ENCODE measurements around the gene FREY1.

Gene FREY1

DNA sequence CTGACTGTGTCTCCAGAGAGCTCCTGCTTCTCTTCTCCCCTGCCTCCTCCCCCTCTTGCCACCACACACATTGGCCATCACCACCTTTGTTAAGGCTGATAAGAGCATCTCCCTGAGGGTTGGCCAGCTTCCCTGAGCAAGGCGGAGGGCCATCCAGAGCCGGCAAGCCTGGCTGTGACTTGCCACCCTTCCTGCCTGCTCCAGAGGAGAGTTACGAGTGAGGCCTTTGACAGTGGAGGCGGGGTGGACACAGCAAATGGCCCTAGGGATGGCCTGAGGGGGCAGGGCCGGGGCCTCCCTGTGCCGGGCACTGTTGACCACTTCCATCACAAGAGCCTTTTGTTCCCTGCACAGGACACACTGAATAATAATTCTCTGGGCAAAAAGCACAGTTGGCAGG lies 5.4 kb downstream of the FREY1 start (continued):
- TF ChIP-seq ZNF513 (tag by site-specific recombination; IDR thresholded peaks at IDR 0.05) (no peak), REST (tag by site-specific recombination; IDR thresholded peaks at IDR 0.05) (no peak)

GRCh38 chr11:45900916-45901617 lies 6.0 kb downstream of the FREY1 start:
- H3K27ac ChIP-seq (ENCODE audit: extremely low read depth, low read depth, low read length) = no peak overlapping the region
- ChIA-PET POLR2A (interaction anchor here (1.6 kb wide), 1 partner anchor 17 kb away, joined by 8 read pairs; the partner anchor contains the start of gene PEX16), CTCF (interaction anchor here (0.6 to 1.2 kb wide), 3 partner anchors 27 to 111 kb away, joined by 3 to 4 read pairs (median 4); no protein-coding TSS in a partner anchor)
- H3K4me1 ChIP-seq (ENCODE audit: control insufficient read depth, insufficient read depth, low read length) = peaks cover 4% of the 10 kb centered on the region; the same call in 1 of the 2 replicates
- H3K9me3 ChIP-seq (ENCODE audit: control insufficient read depth, insufficient read depth, low read depth, low read length) = no peaks in the 10 kb centered on the region
- peak overlapping the region; percentile 63 for H3K4me3 ChIP-seq (ENCODE audit: low read depth, low read length)
- H3K36me3 ChIP-seq (ENCODE audit: control insufficient read depth in 2 of 2, insufficient read depth in 1 of 2, low read length in 2 of 2) = peaks cover 0 to 29% of the 10 kb centered on the region in 2 experiments; a peak in 1 of 3 replicates
- TF ChIP-seq ZNF202 (tag by site-specific recombination; IDR thresholded peaks at IDR 0.05; ENCODE audit: borderline replicate concordance) (no peak), HOXC10 (CRISPR knock-in tag; IDR thresholded peaks at IDR 0.05) (no peak), ZNF114 (tag by site-specific recombination; IDR thresholded peaks at IDR 0.05) (no peak), GFI1B (tag by site-specific recombination; IDR thresholded peaks at IDR 0.05) (no peak), GLIS1 (tag by site-specific recombination; IDR thresholded peaks at IDR 0.05) (peak; percentile 89), TCF7L2 (IDR thresholded peaks at IDR 0.05; ENCODE audit: borderline replicate concordance, low read depth, low read length) (no peak), ZNF548 (tag by site-specific recombination; IDR thresholded peaks at IDR 0.05) (no peak), ZNF629 (tag by site-specific recombination; IDR thresholded peaks at IDR 0.05) (no peak), ZFP3 (tag by site-specific recombination; IDR thresholded peaks at IDR 0.05; ENCODE audit: low read depth) (no peak), ZNF76 (tag by site-specific recombination; IDR thresholded peaks at IDR 0.05; ENCODE audit: borderline replicate concordance, low read depth) (peak; percentile 41; the same call in 1 of the 2 replicates), ZNF658 (tag by site-specific recombination; IDR thresholded peaks at IDR 0.05) (no peak), ZNF223 (tag by site-specific recombination; IDR thresholded peaks at IDR 0.05) (peak; percentile 43; the same call in 1 of the 2 replicates), ZNF398 (tag by site-specific recombination; IDR thresholded peaks at IDR 0.05) (peak; percentile 52), ZBTB48 (tag by site-specific recombination; IDR thresholded peaks at IDR 0.05) (0 out of 2 replicates have a peak, but pooled peaks have one; percentile 31), ZNF211 (tag by site-specific recombination; IDR thresholded peaks at IDR 0.05; ENCODE audit: low read depth) (no peak), ZNF394 (tag by site-specific recombination; IDR thresholded peaks at IDR 0.05; ENCODE audit: borderline replicate concordance) (peak; percentile 30; the same call in 1 of the 2 replicates), ZNF600 (tag by site-specific recombination; IDR thresholded peaks at IDR 0.05) (peak; percentile 38; the same call in 1 of the 2 replicates), ZFHX2 (tag by site-specific recombination; conservative IDR thresholded peaks at IDR 0.05) (no peak), ZNF10 (tag by site-specific recombination; IDR thresholded peaks at IDR 0.05) (no peak), FEZF1 (tag by site-specific recombination; IDR thresholded peaks at IDR 0.05) (no peak), GLI4 (tag by site-specific recombination; IDR thresholded peaks at IDR 0.05) (no peak), ZNF544 (tag by site-specific recombination; IDR thresholded peaks at IDR 0.05) (no peak), ZNF248 (tag by site-specific recombination; IDR thresholded peaks at IDR 0.05) (no peak), ZNF549 (tag by site-specific recombination; IDR thresholded peaks at IDR 0.05) (no peak), ZBTB6 (tag by site-specific recombination; IDR thresholded peaks at IDR 0.05) (no peak), ZNF292 (tag by site-specific recombination; IDR thresholded peaks at IDR 0.05; ENCODE audit: borderline replicate concordance, low read depth) (no peak)

All from HEK293 (cell line).